SK-N-SH (cell line): ENCODE data around the gene TMEM221. TPM values are rescaled to one million over a fixed set of nuclear protein-coding genes. Genes with fewer than 3 reads are reported as not detected.

Source experiments
- CTCF ChIA-PET: fragments of 300-600, 350-600 bp; formaldehyde crosslinking; extraction: SDS; loops from one replicate; lab custom pipeline; 2021; lab: Yijun Ruan, JAX
- POLR2A ChIA-PET: fragments of 350-600 bp; sonication (Branson Sonifier 250); formaldehyde crosslinking; extraction: SDS; loops from one replicate; lab custom pipeline; 2020; ENCODE audit warnings: antibody characterized with exemption, inconsistent platforms; lab: Yijun Ruan, JAX
- DNase-seq: peaks from one replicate; pipeline ENCODE4 v3.0.0; 2012
- H2AFZ ChIP-seq: fragments of 200-600 bp; sonication (generic); 2 replicates; pipeline ENCODE4 v1.8.1; 2016; ENCODE audit warnings: antibody characterized with exemption, mild to moderate bottlenecking, low read depth
- H3F3A ChIP-seq: fragments of 200-600 bp; sonication (generic); replicated peaks from 2 replicates; pipeline ENCODE3; 2016; ENCODE audit warnings: antibody characterized with exemption, mild to moderate bottlenecking; ENCODE audit not compliant: insufficient read depth
- H3K27ac ChIP-seq, 2 experiments: fragments of 200-500 bp in 1 of 2; fragments of 200-600 bp in 1 of 2; sonication (Bioruptor generic) in 1 of 2; sonication (generic), shearing (Covaris generic) in 1 of 2; 2 replicates each; pipeline versions ENCODE4 v1.5.1 to v1.6.1; 2014 to 2016; ENCODE audit warnings: low read depth in 2 of 2, inconsistent platforms in 1 of 2, low read length in 1 of 2, mild to moderate bottlenecking in 1 of 2, mixed read lengths in 1 of 2
- H3K27me3 ChIP-seq: fragments of 200-600 bp; sonication (generic), shearing (Covaris generic); 2 replicates; pipeline ENCODE4 v1.6.1; 2016; ENCODE audit warnings: mixed run types; ENCODE audit not compliant: insufficient read depth
- H3K36me3 ChIP-seq, 2 experiments: fragments of 200-500 bp in 1 of 2; fragments of 200-600 bp in 1 of 2; sonication (Bioruptor generic) in 1 of 2; sonication (generic) in 1 of 2; replicated peaks in 1 of 2; 2 replicates each; pipeline versions ENCODE3 to v1.5.1; 2014 to 2016; ENCODE audit warnings: low read length in 1 of 2, mild to moderate bottlenecking in 1 of 2; ENCODE audit not compliant: insufficient read depth in 2 of 2, control insufficient read depth in 1 of 2
- H3K4me1 ChIP-seq, 2 experiments: fragments of 200-500 bp in 1 of 2; fragments of 200-600 bp in 1 of 2; sonication (Bioruptor generic) in 1 of 2; sonication (generic), shearing (Covaris generic) in 1 of 2; 2 replicates each; pipeline versions ENCODE4 v1.5.1 to v1.6.1; 2014 to 2016; ENCODE audit warnings: low read depth in 1 of 2, low read length in 1 of 2, mixed run types in 1 of 2; ENCODE audit not compliant: insufficient read depth in 2 of 2, control insufficient read depth in 1 of 2
- H3K4me2 ChIP-seq: fragments of 200-600 bp; sonication (generic), shearing (Covaris generic); 2 replicates; pipeline ENCODE4 v1.6.1; 2017; ENCODE audit warnings: mixed run types
- H3K4me3 ChIP-seq, 2 experiments: fragments of 200-500 bp in 1 of 2; fragments of 200-600 bp in 1 of 2; sonication (Bioruptor generic) in 1 of 2; sonication (generic), shearing (Covaris generic) in 1 of 2; 2 replicates each; pipeline versions ENCODE4 v1.5.1 to v1.8.1; 2014 to 2016; ENCODE audit warnings: low read depth in 2 of 2, inconsistent platforms in 1 of 2, low read length in 1 of 2, mild to moderate bottlenecking in 1 of 2, mixed read lengths in 1 of 2, moderate library complexity in 1 of 2
- H3K79me2 ChIP-seq: fragments of 200-600 bp; sonication (generic); 2 replicates; pipeline ENCODE4 v1.8.1; 2017; ENCODE audit warnings: mild to moderate bottlenecking; ENCODE audit not compliant: insufficient read depth
- H3K9ac ChIP-seq: fragments of 200-600 bp; sonication (generic); 2 replicates; pipeline ENCODE4 v1.6.1; 2017; ENCODE audit warnings: mixed run types
- H3K9me2 ChIP-seq: fragments of 200-600 bp; sonication (generic); 2 replicates; pipeline ENCODE4 v1.6.1; 2017; ENCODE audit warnings: mixed run types
- H3K9me3 ChIP-seq: fragments of 200-600 bp; sonication (generic); 2 replicates; pipeline ENCODE4 v1.6.1; 2017; ENCODE audit warnings: mixed run types, mild to moderate bottlenecking, moderate library complexity
- H4K20me1 ChIP-seq: fragments of 200-600 bp; sonication (generic); 2 replicates; pipeline ENCODE4 v1.6.1; 2017; ENCODE audit warnings: mild to moderate bottlenecking, mixed run types; ENCODE audit not compliant: insufficient read depth
- CHD2 ChIP-seq: fragments of 150-350 bp; IDR thresholded peaks from 2 replicates; pipeline ENCODE4 v1.6.1; 2018; ENCODE audit warnings: low read length; ENCODE audit not compliant: partially characterized antibody
- FOSL2 ChIP-seq: IDR thresholded peaks from 2 replicates; pipeline ENCODE4 v1.4.0; 2012; ENCODE audit warnings: low read depth, mild to moderate bottlenecking, moderate library complexity, borderline replicate concordance
- FOXJ3 ChIP-seq: sonication (generic); formaldehyde crosslinking; IDR thresholded peaks from 2 replicates; pipeline ENCODE4 v1.5.1; 2020; ENCODE audit warnings: mild to moderate bottlenecking, missing genetic modification reagents
- FOXM1 ChIP-seq: IDR thresholded peaks from 2 replicates; pipeline ENCODE4 v1.4.0; 2012; ENCODE audit warnings: low read depth, mild to moderate bottlenecking
- GABPA ChIP-seq: IDR thresholded peaks from 2 replicates; pipeline ENCODE4 v1.4.0; 2012; ENCODE audit warnings: low read depth, mild to moderate bottlenecking
- JUND ChIP-seq: IDR thresholded peaks from 2 replicates; pipeline ENCODE4 v1.4.0; 2012
- MEF2A ChIP-seq: IDR thresholded peaks from 2 replicates; pipeline ENCODE4 v1.4.0; 2012; ENCODE audit warnings: low read depth, borderline replicate concordance
- POLR2AphosphoS5 ChIP-seq: IDR thresholded peaks from 2 replicates; pipeline ENCODE4 v1.6.1; 2012; ENCODE audit warnings: low read depth, low read length
- RAD21 ChIP-seq: IDR thresholded peaks from 2 replicates; pipeline ENCODE4 v1.6.1; 2012; ENCODE audit warnings: mild to moderate bottlenecking, low read length
- RFX5 ChIP-seq: IDR thresholded peaks from 2 replicates; pipeline ENCODE4 v1.6.1; 2012; ENCODE audit warnings: mild to moderate bottlenecking, improper control_type of control experiment, low read length
- TCF12 ChIP-seq: IDR thresholded peaks from 2 replicates; pipeline ENCODE4 v1.4.0; 2012
- TEAD4 ChIP-seq: IDR thresholded peaks from 2 replicates; pipeline ENCODE4 v1.4.0; 2012; ENCODE audit warnings: mild to moderate bottlenecking, borderline replicate concordance; ENCODE audit not compliant: insufficient read depth
- WGBS: methylation state at CpG from one replicate; pipeline ENCODE4 v1.1.6; 2017; ENCODE audit warnings: low lambda C conversion rate; 5-methylcytosine and 5-hydroxymethylcytosine counted together
- polyA plus RNA-seq, 3 experiments: library from polyadenylated mRNA; depleted of rRNA; stranded (reverse); fragments of >200 nt; gene quantifications; 2 replicates each; pipeline ENCODE4 v1.2.3, GENCODE V29; 2012
- TF ChIP-seq, protein P1 (sequence below): IDR thresholded peaks from 2 replicates; pipeline ENCODE4 v1.4.0; 2012; ENCODE audit warnings: low read depth, borderline replicate concordance
- TF ChIP-seq, protein P2 (sequence below): IDR thresholded peaks from 2 replicates; pipeline ENCODE4; 2012
- TF ChIP-seq, protein P3 (sequence below): IDR thresholded peaks from 2 replicates; pipeline ENCODE4 v1.4.0; 2012; ENCODE audit warnings: low read depth
- TF ChIP-seq, protein P4 (sequence below): fragments of 200-600 bp; sonication (generic); IDR thresholded peaks from 2 replicates; pipeline ENCODE4 v1.6.1; 2017; ENCODE audit warnings: antibody characterized with exemption, mild to moderate bottlenecking, moderate library complexity

TMEM221 gene
- polyA plus RNA-seq, 1 of the 3 experiments (the other 2 are of a cell fraction): 0.62 TPM

DNA sequence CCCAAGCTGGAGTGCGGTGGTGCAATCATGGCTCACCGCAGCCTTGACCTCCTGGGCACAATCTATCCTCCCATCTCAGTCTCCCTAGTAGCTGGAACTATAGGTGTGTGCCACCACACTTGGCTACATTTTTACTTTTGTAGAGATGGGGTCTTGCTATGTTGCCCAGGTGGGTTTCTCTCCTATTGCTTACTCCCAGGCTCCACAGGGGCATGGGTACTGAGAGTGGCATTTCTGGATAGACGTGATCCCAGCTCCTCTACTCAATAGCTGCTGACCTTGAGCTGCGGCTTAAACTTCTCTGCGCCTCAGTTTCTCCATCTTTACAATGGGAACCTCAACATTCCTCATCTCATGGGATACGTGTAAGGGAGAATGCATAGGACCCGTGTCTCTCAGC, 17.1 kb downstream of the TMEM221 start:
- Histone ChIP-seq H3K36me3 (no peaks in the 10 kb centered on the region), H3K4me3 (no peak overlapping the region), H3K79me2 (no peaks in the 10 kb centered on the region), H3K4me1 (no peaks in the 10 kb centered on the region), H2AFZ (no peak overlapping the region), H3K4me2 (no peak overlapping the region), H3K9me3 (no peaks in the 10 kb centered on the region), H3K27me3 (no peaks in the 10 kb centered on the region), H4K20me1 (no peaks in the 10 kb centered on the region), H3K9ac (no peak overlapping the region), H3K27ac (no peak overlapping the region), H3K9me2 (no peaks in the 10 kb centered on the region), H3F3A (no peaks in the 10 kb centered on the region)
- POLR2A ChIA-PET: no interaction called here
- TF ChIP-seq RFX5: no peak
- TF ChIP-seq TEAD4: no peak
- no peak for TF ChIP-seq MEF2A
- TF ChIP-seq, protein P1, sequence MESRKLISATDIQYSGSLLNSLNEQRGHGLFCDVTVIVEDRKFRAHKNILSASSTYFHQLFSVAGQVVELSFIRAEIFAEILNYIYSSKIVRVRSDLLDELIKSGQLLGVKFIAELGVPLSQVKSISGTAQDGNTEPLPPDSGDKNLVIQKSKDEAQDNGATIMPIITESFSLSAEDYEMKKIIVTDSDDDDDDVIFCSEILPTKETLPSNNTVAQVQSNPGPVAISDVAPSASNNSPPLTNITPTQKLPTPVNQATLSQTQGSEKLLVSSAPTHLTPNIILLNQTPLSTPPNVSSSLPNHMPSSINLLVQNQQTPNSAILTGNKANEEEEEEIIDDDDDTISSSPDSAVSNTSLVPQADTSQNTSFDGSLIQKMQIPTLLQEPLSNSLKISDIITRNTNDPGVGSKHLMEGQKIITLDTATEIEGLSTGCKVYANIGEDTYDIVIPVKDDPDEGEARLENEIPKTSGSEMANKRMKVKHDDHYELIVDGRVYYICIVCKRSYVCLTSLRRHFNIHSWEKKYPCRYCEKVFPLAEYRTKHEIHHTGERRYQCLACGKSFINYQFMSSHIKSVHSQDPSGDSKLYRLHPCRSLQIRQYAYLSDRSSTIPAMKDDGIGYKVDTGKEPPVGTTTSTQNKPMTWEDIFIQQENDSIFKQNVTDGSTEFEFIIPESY: no peak
- TF ChIP-seq CHD2: no peak
- TF ChIP-seq JUND: no peak
- TF ChIP-seq POLR2AphosphoS5: no peak
- no peak for TF ChIP-seq RAD21
- TF ChIP-seq TCF12: no peak
- TF ChIP-seq FOXM1: no peak
- TF ChIP-seq, protein P2, sequence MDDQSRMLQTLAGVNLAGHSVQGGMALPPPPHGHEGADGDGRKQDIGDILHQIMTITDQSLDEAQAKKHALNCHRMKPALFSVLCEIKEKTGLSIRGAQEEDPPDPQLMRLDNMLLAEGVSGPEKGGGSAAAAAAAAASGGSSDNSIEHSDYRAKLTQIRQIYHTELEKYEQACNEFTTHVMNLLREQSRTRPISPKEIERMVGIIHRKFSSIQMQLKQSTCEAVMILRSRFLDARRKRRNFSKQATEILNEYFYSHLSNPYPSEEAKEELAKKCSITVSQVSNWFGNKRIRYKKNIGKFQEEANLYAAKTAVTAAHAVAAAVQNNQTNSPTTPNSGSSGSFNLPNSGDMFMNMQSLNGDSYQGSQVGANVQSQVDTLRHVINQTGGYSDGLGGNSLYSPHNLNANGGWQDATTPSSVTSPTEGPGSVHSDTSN: no peak
- no peak for TF ChIP-seq FOSL2
- TF ChIP-seq FOXJ3 (CRISPR knock-in tag): no peak
- TF ChIP-seq GABPA: no peak
- TF ChIP-seq, protein P3, sequence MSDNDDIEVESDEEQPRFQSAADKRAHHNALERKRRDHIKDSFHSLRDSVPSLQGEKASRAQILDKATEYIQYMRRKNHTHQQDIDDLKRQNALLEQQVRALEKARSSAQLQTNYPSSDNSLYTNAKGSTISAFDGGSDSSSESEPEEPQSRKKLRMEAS: no peak
- TF ChIP-seq, protein P4, sequence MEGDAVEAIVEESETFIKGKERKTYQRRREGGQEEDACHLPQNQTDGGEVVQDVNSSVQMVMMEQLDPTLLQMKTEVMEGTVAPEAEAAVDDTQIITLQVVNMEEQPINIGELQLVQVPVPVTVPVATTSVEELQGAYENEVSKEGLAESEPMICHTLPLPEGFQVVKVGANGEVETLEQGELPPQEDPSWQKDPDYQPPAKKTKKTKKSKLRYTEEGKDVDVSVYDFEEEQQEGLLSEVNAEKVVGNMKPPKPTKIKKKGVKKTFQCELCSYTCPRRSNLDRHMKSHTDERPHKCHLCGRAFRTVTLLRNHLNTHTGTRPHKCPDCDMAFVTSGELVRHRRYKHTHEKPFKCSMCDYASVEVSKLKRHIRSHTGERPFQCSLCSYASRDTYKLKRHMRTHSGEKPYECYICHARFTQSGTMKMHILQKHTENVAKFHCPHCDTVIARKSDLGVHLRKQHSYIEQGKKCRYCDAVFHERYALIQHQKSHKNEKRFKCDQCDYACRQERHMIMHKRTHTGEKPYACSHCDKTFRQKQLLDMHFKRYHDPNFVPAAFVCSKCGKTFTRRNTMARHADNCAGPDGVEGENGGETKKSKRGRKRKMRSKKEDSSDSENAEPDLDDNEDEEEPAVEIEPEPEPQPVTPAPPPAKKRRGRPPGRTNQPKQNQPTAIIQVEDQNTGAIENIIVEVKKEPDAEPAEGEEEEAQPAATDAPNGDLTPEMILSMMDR: no peak
- CTCF ChIA-PET: interaction anchor here (1.0 to 1.9 kb wide), 3 partner anchors 10 to 142 kb away, joined by 3 to 4 read pairs (median 4); no protein-coding TSS in a partner anchor
- no peak for DNase-seq
- WGBS: 85% methylated on average over 7 of the region's 7 CpGs
